H1 (cell line): Measurements from ENCODE around the gene CEP128. TPM values are rescaled to one million over a fixed set of nuclear protein-coding genes. Genes with fewer than 3 reads are reported as not detected.

Experiments used
- CTCF ChIA-PET: fragments of 300-600 bp; sonication (Branson Sonifier 250); formaldehyde crosslinking; loops from one replicate; lab custom pipeline; 2021; ENCODE audit not compliant: partially characterized antibody; lab: Charles Lee
- POLR2A ChIA-PET: fragments of 300-600 bp; sonication (Branson Sonifier 250); formaldehyde crosslinking; loops from one replicate; lab custom pipeline; 2021; ENCODE audit warnings: inconsistent platforms; ENCODE audit not compliant: partially characterized antibody; lab: Charles Lee
- DNase-seq, 2 experiments: peaks; one replicate each; pipeline versions ENCODE4 v3.0.0 to v3.0.0-alpha.2; 2010 to 2022; ENCODE audit warnings: low spot score in 2 of 2, low read depth in 1 of 2, mixed read lengths in 1 of 2
- FAIRE-seq: peaks from 2 replicates; lab custom pipeline; 2011; peaks lifted over from hg19 to GRCh38; lab: Jason Lieb, UNC
- H2AFZ ChIP-seq: 2 replicates; pipeline ENCODE4 v1.8.1; 2012; ENCODE audit warnings: low read length, inconsistent platforms
- H2AK5ac ChIP-seq: 2 replicates; pipeline ENCODE4 v1.6.1; 2013; ENCODE audit warnings: low read depth, low read length
- H2BK120ac ChIP-seq: replicated peaks from 2 replicates; pipeline ENCODE3; 2013; ENCODE audit warnings: low read depth, low read length, inconsistent platforms
- H2BK12ac ChIP-seq: 2 replicates; pipeline ENCODE4 v1.6.1; 2013; ENCODE audit warnings: low read depth, low read length
- H2BK15ac ChIP-seq: 2 replicates; pipeline ENCODE4 v1.6.1; 2013; ENCODE audit warnings: low read length
- H2BK20ac ChIP-seq: 2 replicates; pipeline ENCODE4 v1.6.1; 2013; ENCODE audit warnings: low read length
- H2BK5ac ChIP-seq: 2 replicates; pipeline ENCODE4 v1.6.1; 2013; ENCODE audit warnings: low read depth, low read length
- H3K14ac ChIP-seq: 2 replicates; pipeline ENCODE4 v1.6.1; 2013; ENCODE audit warnings: inconsistent platforms; ENCODE audit not compliant: insufficient read length
- H3K18ac ChIP-seq: 2 replicates; pipeline ENCODE4 v1.6.1; 2013; ENCODE audit warnings: low read length; ENCODE audit errors: extremely low read depth
- H3K23ac ChIP-seq: 2 replicates; pipeline ENCODE4 v1.6.1; 2013; ENCODE audit warnings: inconsistent platforms; ENCODE audit not compliant: insufficient read length
- H3K23me2 ChIP-seq: 2 replicates; pipeline ENCODE4 v1.6.1; 2013; ENCODE audit warnings: low read depth, low read length
- H3K27ac ChIP-seq: 2 replicates; pipeline ENCODE4 v1.6.1; 2011; ENCODE audit warnings: low read depth, low read length, inconsistent platforms
- H3K27me3 ChIP-seq, 4 experiments: replicated peaks in 1 of 4; 1 replicate in 1 of 4; 2 replicates in 3 of 4; pipeline versions ENCODE4 v1.6.1 to v1.8.1; 2011 to 2013; ENCODE audit warnings: low read length in 3 of 4, mild to moderate bottlenecking in 3 of 4, inconsistent platforms in 2 of 4, mixed read lengths in 2 of 4, moderate library complexity in 1 of 4; ENCODE audit not compliant: control insufficient read depth in 3 of 4, insufficient read depth in 3 of 4; ENCODE audit errors: extremely low read depth in 1 of 4
- H3K36me3 ChIP-seq, 4 experiments: 2 replicates each; pipeline versions ENCODE4 v1.6.1 to v1.8.1; 2011 to 2013; ENCODE audit warnings: mild to moderate bottlenecking in 4 of 4, low read length in 3 of 4, moderate library complexity in 2 of 4, control low read depth in 1 of 4, inconsistent platforms in 1 of 4; ENCODE audit not compliant: insufficient read depth in 4 of 4, control insufficient read depth in 2 of 4
- H3K4ac ChIP-seq: replicated peaks from 2 replicates; pipeline ENCODE3; 2013; ENCODE audit warnings: low read length, low read depth, mixed read lengths, inconsistent platforms; ENCODE audit not compliant: insufficient read length
- H3K4me1 ChIP-seq, 4 experiments: replicated peaks in 1 of 4; 1 replicate in 1 of 4; 2 replicates in 3 of 4; pipeline versions ENCODE4 v1.6.1 to v1.8.1; 2011 to 2013; ENCODE audit warnings: low read length in 3 of 4, inconsistent platforms in 2 of 4, mixed read lengths in 1 of 4; ENCODE audit not compliant: insufficient read depth in 4 of 4, control insufficient read depth in 3 of 4
- H3K4me2 ChIP-seq, 2 experiments: 2 replicates each; pipeline versions ENCODE4 v1.6.1 to v1.8.1; 2011 to 2013; ENCODE audit warnings: low read depth in 2 of 2, low read length in 2 of 2, control low read depth in 1 of 2, inconsistent platforms in 1 of 2, mild to moderate bottlenecking in 1 of 2; ENCODE audit not compliant: insufficient read depth in 1 of 2
- H3K4me3 ChIP-seq, 4 experiments: fragments of 200-600, 300-600 bp in 1 of 4; sonication (generic), shearing (Covaris generic), sonication (Bioruptor Twin) in 1 of 4; 2 replicates each; pipeline versions ENCODE4 v1.5.1 to v1.8.1; 2011 to 2016; ENCODE audit warnings: low read length in 4 of 4, low read depth in 3 of 4, control low read depth in 2 of 4, inconsistent platforms in 2 of 4, mild to moderate bottlenecking in 2 of 4, mixed read lengths in 1 of 4, moderate library complexity in 1 of 4; ENCODE audit not compliant: insufficient read depth in 2 of 4; ENCODE audit errors: extremely low read depth in 1 of 4
- H3K56ac ChIP-seq: replicated peaks from 2 replicates; pipeline ENCODE3; 2013; ENCODE audit warnings: low read depth, mild to moderate bottlenecking, mixed read lengths, low read length, inconsistent platforms; ENCODE audit not compliant: insufficient read length
- H3K79me1 ChIP-seq: 2 replicates; pipeline ENCODE4 v1.6.1; 2013; ENCODE audit warnings: low read depth, low read length, control low read depth
- H3K79me2 ChIP-seq, 2 experiments: 2 replicates each; pipeline versions ENCODE4 v1.6.1 to v1.8.1; 2012 to 2013; ENCODE audit warnings: low read length in 2 of 2, mild to moderate bottlenecking in 2 of 2, inconsistent platforms in 1 of 2; ENCODE audit not compliant: insufficient read depth in 2 of 2, control insufficient read depth in 1 of 2
- H3K9ac ChIP-seq, 4 experiments: replicated peaks in 1 of 4; 1 replicate in 1 of 4; 2 replicates in 3 of 4; pipeline versions ENCODE4 v1.6.1 to v1.8.1; 2011 to 2013; ENCODE audit warnings: low read depth in 3 of 4, low read length in 3 of 4, control low read depth in 2 of 4, mild to moderate bottlenecking in 2 of 4, moderate library complexity in 2 of 4, inconsistent platforms in 1 of 4; ENCODE audit errors: extremely low read depth in 1 of 4
- H3K9me3 ChIP-seq, 2 experiments: 2 replicates each; pipeline versions ENCODE4 v1.6.1 to v1.8.1; 2012 to 2013; ENCODE audit warnings: mild to moderate bottlenecking in 2 of 2, moderate library complexity in 2 of 2, control low read depth in 1 of 2, inconsistent platforms in 1 of 2, low read depth in 1 of 2, low read length in 1 of 2, mixed read lengths in 1 of 2; ENCODE audit not compliant: insufficient read depth in 2 of 2
- H4K20me1 ChIP-seq, 2 experiments: replicated peaks in 1 of 2; 2 replicates each; pipeline versions ENCODE3 to v1.8.1; 2011 to 2013; ENCODE audit warnings: inconsistent platforms in 2 of 2, low read length in 2 of 2, mild to moderate bottlenecking in 1 of 2; ENCODE audit not compliant: insufficient read depth in 2 of 2, control insufficient read depth in 1 of 2
- H4K5ac ChIP-seq: 2 replicates; pipeline ENCODE4 v1.6.1; 2013; ENCODE audit warnings: low read length, low read depth, mixed read lengths, inconsistent platforms; ENCODE audit not compliant: insufficient read length
- H4K8ac ChIP-seq: 2 replicates; pipeline ENCODE4 v1.8.0; 2013; ENCODE audit warnings: mild to moderate bottlenecking, moderate library complexity, low read length, inconsistent platforms; ENCODE audit not compliant: insufficient read depth; ENCODE audit errors: extremely low read depth
- H4K91ac ChIP-seq: replicated peaks from 2 replicates; pipeline ENCODE3; 2013; ENCODE audit warnings: low read length, mixed read lengths, inconsistent platforms; ENCODE audit not compliant: insufficient read length
- CBX5 ChIP-seq: fragments of 300-800, 300-1000 bp; sonication (generic); IDR thresholded peaks from 2 replicates; pipeline ENCODE4 v1.7.1; 2016; ENCODE audit warnings: antibody characterized with exemption, low read length, low read depth
- FOSL1 ChIP-seq: IDR thresholded peaks from 2 replicates; pipeline ENCODE4 v1.6.1; 2011; ENCODE audit warnings: mild to moderate bottlenecking, low read depth, low read length, moderate library complexity; ENCODE audit not compliant: insufficient read depth
- GTF2F1 ChIP-seq: IDR thresholded peaks from 2 replicates; pipeline ENCODE4 v1.6.1; 2012; ENCODE audit warnings: low read depth, low read length, improper control_type of control experiment, borderline replicate concordance
- MAFK ChIP-seq: IDR thresholded peaks from 2 replicates; pipeline ENCODE4 v1.6.1; 2012; ENCODE audit warnings: low read depth, mild to moderate bottlenecking, improper control_type of control experiment, low read length
- NRF1 ChIP-seq: IDR thresholded peaks from 2 replicates; pipeline ENCODE4 v1.6.1; 2011; ENCODE audit warnings: mild to moderate bottlenecking, low read depth, low read length, improper control_type of control experiment
- RBBP5 ChIP-seq: IDR thresholded peaks from 2 replicates; pipeline ENCODE4 v1.7.1; 2012; ENCODE audit warnings: low read depth, mild to moderate bottlenecking, inconsistent platforms, low read length, moderate library complexity, borderline replicate concordance
- SP1 ChIP-seq: IDR thresholded peaks from 2 replicates; pipeline ENCODE4 v1.6.1; 2011; ENCODE audit warnings: low read depth, low read length
- SP4 ChIP-seq: IDR thresholded peaks from 2 replicates; pipeline ENCODE4 v1.6.1; 2012; ENCODE audit warnings: low read length, inconsistent platforms
- TBP ChIP-seq: IDR thresholded peaks from 2 replicates; pipeline ENCODE4 v1.6.1; 2011; ENCODE audit warnings: low read depth, low read length, improper control_type of control experiment
- TEAD4 ChIP-seq: IDR thresholded peaks from 2 replicates; pipeline ENCODE4 v1.6.1; 2012; ENCODE audit warnings: low read depth, low read length, inconsistent platforms, mixed read lengths
- WGBS, 2 experiments: shearing (Covaris generic) in 1 of 2; methylation state at CpG; one replicate each; pipeline versions ENCODE4 v1.1.6 to v1.1.7; 2013 to 2015; ENCODE audit warnings: low lambda C conversion rate in 2 of 2, mixed read lengths in 2 of 2, inconsistent platforms in 1 of 2, low coverage in 1 of 2, missing lambda C conversion rate in 1 of 2; ENCODE audit not compliant: insufficient replicate concordance in 2 of 2, insufficient coverage in 1 of 2, insufficient read length in 1 of 2; ENCODE audit errors: extremely low coverage in 1 of 2, missing lambda C conversion rate in 1 of 2; 5-methylcytosine and 5-hydroxymethylcytosine counted together
- polyA plus RNA-seq, 7 experiments: library from polyadenylated mRNA; depleted of rRNA in 3 of 7; stranded (reverse) in 5 of 7; unstranded in 2 of 7; fragments of >200 nt in 5 of 7; fragments of 200-250 nt in 2 of 7; gene quantifications; 1 replicate in 5 of 7; 2 replicates in 1 of 7; 4 replicates in 1 of 7; pipeline versions ENCODE4 v1.2.1 to v1.2.3, GENCODE V29; 2011 to 2013; ENCODE audit warnings: missing spikeins in 2 of 7, mixed read lengths in 2 of 7
- total RNA-seq: library from RNA; stranded (reverse); fragmentation: NEBNext Ultra II Directional; extraction: Animal tissue kit (Norgen Biotek cat#: 25700); gene quantifications from 2 replicates; pipeline ENCODE4 v1.2.1, GENCODE V29; 2021
- TF ChIP-seq, protein P1 (sequence below): IDR thresholded peaks from 2 replicates; pipeline ENCODE4 v1.6.1; 2012; ENCODE audit warnings: low read length, inconsistent platforms
- TF ChIP-seq, protein P2 (sequence below): IDR thresholded peaks from 2 replicates; pipeline ENCODE4 v1.6.1; 2012; ENCODE audit warnings: inconsistent platforms

Gene CEP128
- total and polyA plus RNA-seq, 2 of the 8 experiments (the other 6 are each of a cell fraction or from before 2014, with no cell fraction given), result 1.9 to 17.0 TPM

DNA sequence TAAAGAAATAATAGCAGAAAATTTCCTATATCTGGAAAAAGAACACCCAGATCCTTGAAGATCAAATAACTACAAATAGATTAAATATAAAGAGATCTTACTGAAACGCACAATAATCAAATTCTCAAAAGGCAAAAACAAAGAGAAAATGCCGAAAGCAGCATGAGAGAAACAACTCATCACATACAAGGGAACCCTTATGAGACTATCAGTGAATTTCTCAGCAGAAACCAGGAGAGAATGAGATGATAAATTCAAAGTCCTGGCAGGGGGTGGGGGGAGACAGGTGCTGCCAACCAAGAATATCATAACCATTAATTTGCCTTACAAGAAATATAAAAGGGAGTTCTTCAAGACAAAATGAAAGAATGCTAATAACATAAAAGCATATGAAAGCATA, 73.7 kb downstream of the CEP128 start:
- H2BK12ac ChIP-seq, result no peak overlapping the region
- H4K5ac ChIP-seq, result no peak overlapping the region
- H2BK15ac ChIP-seq, result no peak overlapping the region
- no peaks in the 10 kb centered on the region for H3K23me2 ChIP-seq
- no peak overlapping the region for H3K4me3 ChIP-seq
- no peak overlapping the region for H2AFZ ChIP-seq
- CTCF ChIA-PET, result no interaction called here
- no peak overlapping the region for H3K23ac ChIP-seq
- H4K20me1 ChIP-seq, result no peaks in the 10 kb centered on the region
- no peak overlapping the region for H2BK120ac ChIP-seq
- no peak overlapping the region for H3K4ac ChIP-seq
- no peak overlapping the region for H4K8ac ChIP-seq
- POLR2A ChIA-PET, result no interaction called here
- 87% methylated on average over 2 of the region's 2 CpGs; no CpG with 5 or more reads in 1 of the 2 experiments for WGBS, 2 experiments
- H3K79me1 ChIP-seq, result no peaks in the 10 kb centered on the region
- no peak overlapping the region for H3K27ac ChIP-seq
- H3K4me2 ChIP-seq, result no peak overlapping the region
- no peak overlapping the region for H3K9ac ChIP-seq
- no peak overlapping the region for H3K18ac ChIP-seq
- FAIRE-seq, result no peak
- no peak overlapping the region for H4K91ac ChIP-seq
- peaks cover 0 to 10% of the 10 kb centered on the region in 2 experiments; a peak in 2 of 4 replicates for H3K9me3 ChIP-seq
- no peaks in the 10 kb centered on the region for H3K4me1 ChIP-seq
- no peak overlapping the region for H3K56ac ChIP-seq
- no peak overlapping the region for H2BK5ac ChIP-seq
- no peaks in the 10 kb centered on the region; a peak in 1 of 8 replicates for H3K36me3 ChIP-seq
- no peak for DNase-seq
- no peak overlapping the region for H2BK20ac ChIP-seq
- no peaks in the 10 kb centered on the region for H3K27me3 ChIP-seq
- no peak overlapping the region for H3K14ac ChIP-seq
- H2AK5ac ChIP-seq, result no peak overlapping the region
- H3K79me2 ChIP-seq, result no peaks in the 10 kb centered on the region
- TF ChIP-seq SP4 (no peak), CBX5 (no peak), FOSL1 (no peak), TBP (no peak), NRF1 (no peak), RBBP5 (no peak), GTF2F1 (no peak), SP1 (no peak), TEAD4 (no peak), MAFK (no peak)
- TF ChIP-seq, protein P1, sequence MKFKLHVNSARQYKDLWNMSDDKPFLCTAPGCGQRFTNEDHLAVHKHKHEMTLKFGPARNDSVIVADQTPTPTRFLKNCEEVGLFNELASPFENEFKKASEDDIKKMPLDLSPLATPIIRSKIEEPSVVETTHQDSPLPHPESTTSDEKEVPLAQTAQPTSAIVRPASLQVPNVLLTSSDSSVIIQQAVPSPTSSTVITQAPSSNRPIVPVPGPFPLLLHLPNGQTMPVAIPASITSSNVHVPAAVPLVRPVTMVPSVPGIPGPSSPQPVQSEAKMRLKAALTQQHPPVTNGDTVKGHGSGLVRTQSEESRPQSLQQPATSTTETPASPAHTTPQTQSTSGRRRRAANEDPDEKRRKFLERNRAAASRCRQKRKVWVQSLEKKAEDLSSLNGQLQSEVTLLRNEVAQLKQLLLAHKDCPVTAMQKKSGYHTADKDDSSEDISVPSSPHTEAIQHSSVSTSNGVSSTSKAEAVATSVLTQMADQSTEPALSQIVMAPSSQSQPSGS, result no peak
- TF ChIP-seq, protein P2, sequence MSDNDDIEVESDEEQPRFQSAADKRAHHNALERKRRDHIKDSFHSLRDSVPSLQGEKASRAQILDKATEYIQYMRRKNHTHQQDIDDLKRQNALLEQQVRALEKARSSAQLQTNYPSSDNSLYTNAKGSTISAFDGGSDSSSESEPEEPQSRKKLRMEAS, result no peak
